Endodermal cell (in vitro differentiated cells): Measurements from ENCODE around the gene MEGF11. TPM values are rescaled to one million over a fixed set of nuclear protein-coding genes. Genes with fewer than 3 reads are reported as not detected.

Experiments
- DNase-seq: peaks from one replicate; pipeline ENCODE4 v3.0.0-alpha.2; 2017
- H3K27ac ChIP-seq: 2 replicates; pipeline ENCODE4 v1.5.1; 2013; ENCODE audit warnings: mild to moderate bottlenecking, low read depth, low read length, moderate library complexity
- H3K27me3 ChIP-seq: 2 replicates; pipeline ENCODE4 v1.6.1; 2013; ENCODE audit warnings: mild to moderate bottlenecking, low read length, moderate library complexity; ENCODE audit not compliant: insufficient read depth, control insufficient read depth, poor library complexity, severe bottlenecking
- H3K36me3 ChIP-seq: 2 replicates; pipeline ENCODE4 v1.7.0; 2013; ENCODE audit warnings: mild to moderate bottlenecking, low read length, moderate library complexity; ENCODE audit not compliant: control insufficient read depth, insufficient read depth
- H3K4me1 ChIP-seq: one replicate; pipeline ENCODE4 v1.7.0; 2013; ENCODE audit warnings: low read length; ENCODE audit not compliant: control insufficient read depth, insufficient read depth
- H3K4me3 ChIP-seq: 2 replicates; pipeline ENCODE4 v1.5.1; 2013; ENCODE audit warnings: mild to moderate bottlenecking, low read length, moderate library complexity
- H3K9ac ChIP-seq: 2 replicates; pipeline ENCODE4 v1.6.1; 2013; ENCODE audit warnings: mild to moderate bottlenecking, low read length, moderate library complexity; ENCODE audit not compliant: poor library complexity, severe bottlenecking; ENCODE audit errors: extremely low read depth
- H3K9me3 ChIP-seq: 2 replicates; pipeline ENCODE4 v1.6.1; 2013; ENCODE audit warnings: mild to moderate bottlenecking, low read length, moderate library complexity; ENCODE audit not compliant: control insufficient read depth
- H3K27ac Mint-ChIP-seq: 2 replicates; pipeline ENCODE4 v1.8.0; 2020; ENCODE audit warnings: mixed read lengths
- H3K27me3 Mint-ChIP-seq: 2 replicates; pipeline ENCODE4 v1.8.0; 2021; ENCODE audit warnings: mild to moderate bottlenecking, mixed read lengths; ENCODE audit not compliant: insufficient read depth
- H3K36me3 Mint-ChIP-seq: 2 replicates; pipeline ENCODE4 v1.8.0; 2020; ENCODE audit warnings: low read depth, mixed read lengths
- H3K4me1 Mint-ChIP-seq: 2 replicates; pipeline ENCODE4 v1.8.0; 2020; ENCODE audit warnings: mixed read lengths
- H3K4me3 Mint-ChIP-seq: 2 replicates; pipeline ENCODE4 v1.8.0; 2020; ENCODE audit warnings: mild to moderate bottlenecking, moderate library complexity, mixed read lengths
- H3K9me3 Mint-ChIP-seq: 2 replicates; pipeline ENCODE4 v1.8.0; 2020; ENCODE audit warnings: mild to moderate bottlenecking, mixed read lengths
- CTCF ChIP-seq: fragments of 200-600 bp; sonication (generic); conservative IDR thresholded peaks from 2 replicates; pipeline ENCODE4 v1.5.0; 2021; ENCODE audit warnings: antibody characterized with exemption, mild to moderate bottlenecking
- WGBS, 2 experiments: methylation state at CpG; one replicate each; pipeline versions ENCODE4 v1.1.5 to v1.1.7; 2013; ENCODE audit warnings: missing lambda C conversion rate in 2 of 2, mixed read lengths in 1 of 2; ENCODE audit not compliant: insufficient coverage in 1 of 2, insufficient read length in 1 of 2; 5-methylcytosine and 5-hydroxymethylcytosine counted together
- total RNA-seq, 2 donors: library from RNA; stranded (reverse); fragmentation: NEBNext Ultra II Directional in 1 of 2; extraction: Animal tissue kit (Norgen Biotek cat#: 25700) in 1 of 2; gene quantifications; 2 replicates in 1 of 2; 3 replicates in 1 of 2; pipeline ENCODE4 v1.2.1, GENCODE V29; 2021

Gene MEGF11
- total RNA-seq, 2 donors from 2014 or later = 0.73 to 1.2 TPM

DNA sequence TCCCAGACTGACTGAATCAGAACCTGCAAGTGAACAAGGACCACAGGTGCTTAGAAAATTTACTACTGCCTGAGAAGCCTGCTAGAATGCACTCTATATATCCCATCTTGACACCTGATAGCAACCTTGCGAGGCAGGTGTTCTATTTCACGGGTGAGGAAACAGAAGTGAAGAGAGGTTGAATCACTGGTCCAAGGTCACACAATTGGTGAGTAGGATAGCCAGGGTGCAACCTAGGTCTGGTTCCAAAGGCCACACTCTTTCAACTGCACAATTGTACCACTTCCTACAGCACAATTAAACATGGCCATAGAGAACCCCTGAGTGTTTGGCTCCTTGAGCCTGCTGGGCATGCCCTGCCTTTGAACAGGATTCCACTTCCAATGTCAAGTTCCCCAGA lies 297.2 kb downstream of the MEGF11 start:
- no peaks in the 10 kb centered on the region for H3K36me3 Mint-ChIP-seq
- no peak overlapping the region for H3K27ac ChIP-seq
- WGBS, 2 experiments = 78% methylated on average over 2 of the region's 2 CpGs; no CpG with 5 or more reads in 1 of the 2 experiments

GRCh38 chr15:65954289-65954741 lies 299.2 kb downstream of the MEGF11 start:
- Histone ChIP-seq H3K27me3 (no peaks in the 10 kb centered on the region), H3K4me3 (no peak overlapping the region), H3K9ac (no peak overlapping the region), H3K9me3 (no peaks in the 10 kb centered on the region), H3K36me3 (no peaks in the 10 kb centered on the region), H3K4me1 (peaks cover 8% of the 10 kb centered on the region), H3K27ac (peak overlapping the region; percentile 11)
- no peaks in the 10 kb centered on the region for H3K9me3 Mint-ChIP-seq
- H3K27ac Mint-ChIP-seq = no peak overlapping the region
- H3K4me1 Mint-ChIP-seq = peaks cover 12% of the 10 kb centered on the region
- 38% methylated on average over 4 of the region's 4 CpGs for WGBS, 2 experiments
- no peaks in the 10 kb centered on the region for H3K27me3 Mint-ChIP-seq
- no peaks in the 10 kb centered on the region for H3K36me3 Mint-ChIP-seq
- no peak overlapping the region for H3K4me3 Mint-ChIP-seq
- DNase-seq = peak; percentile 92
- TF ChIP-seq CTCF = peak; percentile 35

More for the DNA sequence above, 297.2 kb downstream of the MEGF11 start:
- Histone ChIP-seq H3K27me3 (no peaks in the 10 kb centered on the region), H3K9ac (no peak overlapping the region), H3K4me3 (no peak overlapping the region), H3K36me3 (no peaks in the 10 kb centered on the region), H3K9me3 (no peaks in the 10 kb centered on the region), H3K4me1 (peaks cover 8% of the 10 kb centered on the region)
- no peak for TF ChIP-seq CTCF
- no peak for DNase-seq
- Mint-ChIP-seq H3K4me1 (peaks cover 12% of the 10 kb centered on the region), H3K27me3 (no peaks in the 10 kb centered on the region), H3K4me3 (no peak overlapping the region), H3K27ac (no peak overlapping the region), H3K9me3 (no peaks in the 10 kb centered on the region)

DNA sequence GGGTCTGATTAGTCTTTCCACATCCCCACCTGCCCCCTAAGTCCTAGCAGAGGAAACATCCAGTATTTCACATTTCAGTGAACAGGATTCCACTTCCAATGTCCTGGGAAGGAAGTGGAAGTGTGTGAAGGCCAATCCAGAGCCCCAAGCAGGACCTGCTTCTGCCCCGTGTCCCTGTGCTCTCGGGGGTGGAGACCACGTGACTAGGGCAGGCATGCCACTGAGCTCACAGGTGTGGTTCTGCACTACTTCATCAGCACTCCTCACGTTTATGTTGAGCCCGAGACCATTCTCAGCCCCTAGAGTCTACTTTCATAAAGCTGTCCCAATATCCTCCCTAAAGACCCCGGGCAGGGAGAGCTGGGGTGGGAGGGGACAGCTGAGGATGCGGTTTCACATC lies 299.9 kb downstream of the MEGF11 start:
- 81 to 87% methylated on average over 3 to 7 of the region's 7 CpGs for WGBS, 2 experiments
- H3K27me3 ChIP-seq = no peaks in the 10 kb centered on the region
- no peaks in the 10 kb centered on the region for H3K36me3 ChIP-seq
- H3K9me3 ChIP-seq = no peaks in the 10 kb centered on the region
- peaks cover 8% of the 10 kb centered on the region for H3K4me1 ChIP-seq
- TF ChIP-seq CTCF = no peak
- H3K9me3 Mint-ChIP-seq = no peaks in the 10 kb centered on the region
- no peak overlapping the region for H3K9ac ChIP-seq
- peaks cover 12% of the 10 kb centered on the region for H3K4me1 Mint-ChIP-seq
- no peaks in the 10 kb centered on the region for H3K36me3 Mint-ChIP-seq
- no peak overlapping the region for H3K27ac ChIP-seq
- H3K27ac Mint-ChIP-seq = no peak overlapping the region
- no peak overlapping the region for H3K4me3 Mint-ChIP-seq
- H3K4me3 ChIP-seq = no peak overlapping the region
- no peaks in the 10 kb centered on the region for H3K27me3 Mint-ChIP-seq
- no peak for DNase-seq
